K562 (cell line): ENCODE results near the gene LTK. TPM values are rescaled to one million over a fixed set of nuclear protein-coding genes. Genes with fewer than 3 reads are reported as not detected.
A peak's percentile ranks its signal among the peaks of the same experiment; 100 is the strongest.

Source experiments
- ATAC-seq: fragments of 200-7000 bp; cut with Tn5 transposase; 3 replicates; pipeline ENCODE4 v1.9.1; 2020; ENCODE audit warnings: moderate library complexity
- BruUV-seq: library from RNA; stranded (reverse); fragments of 400-500 nt; replicated peaks from 2 replicates; lab custom pipeline; 2021; lab: Mats Ljungman, UMichigan
- CTCF ChIA-PET: fragments of 300-600 bp; formaldehyde crosslinking; extraction: SDS; loops from one replicate; lab custom pipeline; 2021; ENCODE audit warnings: low intra/inter-chr PET ratio; lab: Yijun Ruan, JAX
- POLR2A ChIA-PET: fragments of 300-600, 350-650 bp; sonication (Branson Sonifier 250); formaldehyde crosslinking; extraction: SDS; loops from one replicate; lab custom pipeline; 2021; ENCODE audit warnings: antibody characterized with exemption, inconsistent platforms; lab: Yijun Ruan, JAX
- DNase-seq, 4 experiments: peaks; one replicate each; pipeline versions ENCODE4 v3.0.0 to v3.0.0-alpha.2; 2011 to 2018; ENCODE audit warnings: low spot score in 3 of 4, mixed read lengths in 3 of 4; ENCODE audit errors: extremely low read depth in 1 of 4
- FAIRE-seq: peaks from 2 replicates; lab custom pipeline; 2011; peaks lifted over from hg19 to GRCh38; lab: Jason Lieb, UNC
- H2AFZ ChIP-seq: 2 replicates; pipeline ENCODE4 v1.6.0; 2011; ENCODE audit warnings: low read depth, low read length, control low read depth, inconsistent platforms
- H3K27ac ChIP-seq: fragments of 200-600 bp; 3 replicates; pipeline ENCODE4 v1.8.0; 2011; ENCODE audit warnings: low read depth, mild to moderate bottlenecking, control low read depth, inconsistent platforms, low read length, moderate library complexity, mixed read lengths; ENCODE audit errors: extremely low read depth
- H3K27me3 ChIP-seq, 2 experiments: fragments of 300-600 bp in 1 of 2; 2 replicates in 1 of 2; 3 replicates in 1 of 2; pipeline versions ENCODE4 v1.6.0 to v1.8.0; 2011; ENCODE audit warnings: inconsistent platforms in 2 of 2, low read length in 2 of 2, mild to moderate bottlenecking in 1 of 2, mixed read lengths in 1 of 2, moderate library complexity in 1 of 2; ENCODE audit not compliant: control insufficient read depth in 2 of 2, insufficient read depth in 2 of 2
- H3K36me3 ChIP-seq: fragments of 300-600 bp; 3 replicates; pipeline ENCODE4 v1.8.0; 2011; ENCODE audit warnings: mild to moderate bottlenecking, low read length, inconsistent platforms; ENCODE audit not compliant: control insufficient read depth, insufficient read depth
- H3K4me1 ChIP-seq, 2 experiments: fragments of 200-600 bp in 1 of 2; replicated peaks in 1 of 2; 2 replicates in 1 of 2; 3 replicates in 1 of 2; pipeline versions ENCODE4 v1.5.1 to v1.8.0; 2011; ENCODE audit warnings: inconsistent platforms in 2 of 2, low read length in 2 of 2, mild to moderate bottlenecking in 1 of 2, mixed read lengths in 1 of 2, moderate library complexity in 1 of 2; ENCODE audit not compliant: control insufficient read depth in 2 of 2, insufficient read depth in 2 of 2
- H3K4me2 ChIP-seq: 2 replicates; pipeline ENCODE4 v1.6.1; 2011; ENCODE audit warnings: low read length, control low read depth, inconsistent platforms, mixed read lengths; ENCODE audit not compliant: insufficient read depth
- H3K4me3 ChIP-seq: fragments of 200-600 bp; sonication (generic), shearing (Covaris generic); 2 replicates; pipeline ENCODE4 v1.5.1; 2016; ENCODE audit warnings: control low read depth, inconsistent platforms
- H3K79me2 ChIP-seq: fragments of 200-600 bp; 3 replicates; pipeline ENCODE4 v1.8.0; 2011; ENCODE audit warnings: low read length, inconsistent platforms; ENCODE audit not compliant: control insufficient read depth, insufficient read depth
- H3K9ac ChIP-seq, 2 experiments: 2 replicates each; pipeline versions ENCODE4 v1.6.0 to v1.6.1; 2011; ENCODE audit warnings: low read depth in 2 of 2, low read length in 2 of 2, control low read depth in 1 of 2, inconsistent platforms in 1 of 2, mild to moderate bottlenecking in 1 of 2, mixed read lengths in 1 of 2; ENCODE audit not compliant: insufficient read depth in 1 of 2
- H3K9me1 ChIP-seq: one replicate; pipeline ENCODE4 v1.6.0; 2011; ENCODE audit warnings: inconsistent platforms, mild to moderate bottlenecking, low read length, moderate library complexity; ENCODE audit not compliant: control insufficient read depth, insufficient read depth
- H3K9me3 ChIP-seq: replicated peaks from 2 replicates; pipeline ENCODE4 v1.5.1; 2011; ENCODE audit warnings: low read depth, low read length, inconsistent platforms; ENCODE audit not compliant: control insufficient read depth, insufficient read depth
- H4K20me1 ChIP-seq: replicated peaks from 2 replicates; pipeline ENCODE4 v1.6.1; 2011; ENCODE audit warnings: low read length, inconsistent platforms, mixed read lengths; ENCODE audit not compliant: control insufficient read depth, insufficient read depth
- BACH1 ChIP-seq: fragments of 200-800 bp; sonication (Bioruptor generic); IDR thresholded peaks from 2 replicates; pipeline ENCODE4 v1.6.1; 2016; ENCODE audit warnings: missing genetic modification characterization, missing compliant biosample characterization
- CHD2 ChIP-seq: IDR thresholded peaks from 2 replicates; pipeline ENCODE4 v1.6.1; 2011; ENCODE audit warnings: low read depth, low read length
- FOS ChIP-seq: IDR thresholded peaks from 3 replicates; pipeline ENCODE4 v1.6.1; 2011; ENCODE audit not compliant: insufficient read length; ENCODE audit errors: extremely low read depth
- HMGN3 ChIP-seq: IDR thresholded peaks from 2 replicates; pipeline ENCODE4 v1.6.1; 2011; ENCODE audit warnings: borderline replicate concordance, low read depth, mild to moderate bottlenecking, mixed read lengths, low read length; ENCODE audit not compliant: insufficient read length; ENCODE audit errors: extremely low read depth
- NR1H2 ChIP-seq: sonication (generic); formaldehyde crosslinking; IDR thresholded peaks from 2 replicates; pipeline ENCODE4 v1.4.0; 2020; ENCODE audit warnings: mild to moderate bottlenecking, missing genetic modification reagents
- PCBP2 ChIP-seq: fragments of 200-400 bp; formaldehyde crosslinking; IDR thresholded peaks from 2 replicates; pipeline ENCODE4 v1.6.1; 2018; ENCODE audit warnings: low read length, low read depth, mild to moderate bottlenecking, moderate library complexity; ENCODE audit not compliant: poor library complexity, severe bottlenecking
- SREBF2 ChIP-seq: sonication (generic); formaldehyde crosslinking; IDR thresholded peaks from 2 replicates; pipeline ENCODE4 v1.4.0; 2020; ENCODE audit warnings: mild to moderate bottlenecking, missing genetic modification reagents
- TEAD4 ChIP-seq, 2 experiments: sonication (generic) in 1 of 2; formaldehyde crosslinking in 1 of 2; IDR thresholded peaks; 2 replicates each; pipeline versions ENCODE4 v1.6.1 to v1.8.0; 2012 to 2022; ENCODE audit warnings: borderline replicate concordance in 1 of 2, inconsistent platforms in 1 of 2, low read length in 1 of 2, mild to moderate bottlenecking in 1 of 2, missing genetic modification reagents in 1 of 2
- ZBTB9 ChIP-seq: fragments of 450-650 bp; formaldehyde crosslinking; IDR thresholded peaks from 2 replicates; pipeline ENCODE4 v1.4.0; 2020; ENCODE audit warnings: mild to moderate bottlenecking, moderate library complexity
- WGBS: fragments of 100-300 bp; shearing (Covaris generic); methylation state at CpG from one replicate; pipeline ENCODE4 v1.1.6; 2016; ENCODE audit warnings: low coverage, mixed read lengths; ENCODE audit not compliant: insufficient coverage; ENCODE audit errors: missing lambda C conversion rate; 5-methylcytosine and 5-hydroxymethylcytosine counted together
- in situ Hi-C: fragments of 300-500 bp; cut with MboI; formaldehyde crosslinking; loops from 4 replicates; pipeline ENCODE4 v1.15.0; 2018; ENCODE audit warnings: inconsistent platforms, mixed read lengths
- intact Hi-C: fragments of 100-400 bp; cut with micrococcal nuclease; formaldehyde crosslinking; loops from 2 replicates; pipeline ENCODE4 v1.14.2; 2022
- polyA plus RNA-seq, 8 experiments: library from polyadenylated mRNA; depleted of rRNA in 4 of 8; stranded (reverse) in 5 of 8; unstranded in 3 of 8; fragments of >200 nt; fragmentation: Nextera tagmentation in 2 of 8; fragmentation: Illumina TruSeq in 1 of 8; extraction: Ambion mirVana in 2 of 8; extraction: Trizol in 1 of 8; gene quantifications; 2 replicates each; pipeline versions ENCODE4 v1.2.1 to v1.2.3, GENCODE V29; 2011 to 2014; ENCODE audit warnings: inconsistent platforms in 1 of 8, missing spikeins in 1 of 8
- total RNA-seq, 7 experiments: library from RNA; depleted of rRNA in 6 of 7; stranded (reverse); fragments of >200 nt in 6 of 7; fragmentation: Illumina TruSeq in 2 of 7; extraction: Trizol in 2 of 7; gene quantifications; 2 replicates each; pipeline versions ENCODE4 v1.2.1 to v1.2.3, GENCODE V29; 2011 to 2021; ENCODE audit warnings: low replicate concordance in 1 of 7
- TF ChIP-seq, protein P1 (sequence below), 2 experiments: fragments of 450-650 bp in 1 of 2; IDR thresholded peaks; 2 replicates each; pipeline ENCODE4 v1.6.1; 2011 to 2017; ENCODE audit warnings: low read depth in 2 of 2, antibody characterized with exemption in 1 of 2, borderline replicate concordance in 1 of 2, low read length in 1 of 2, mild to moderate bottlenecking in 1 of 2, mixed read lengths in 1 of 2; ENCODE audit not compliant: control insufficient read depth in 1 of 2
- TF ChIP-seq, protein P2 (sequence below): sonication (generic); formaldehyde crosslinking; IDR thresholded peaks from 2 replicates; pipeline ENCODE4 v1.9.0; 2022; ENCODE audit warnings: mild to moderate bottlenecking, missing genetic modification reagents

LTK gene
- total and polyA plus RNA-seq, 9 of the 15 experiments (the other 6 are each of a cell fraction or from before 2014, with no cell fraction given), result 0.25 to 4.4 (median 1.8) TPM

GRCh38 chr15:41493902-41494189 is 19.8 kb downstream of the LTK start (continued):
- TF ChIP-seq, protein P1, sequence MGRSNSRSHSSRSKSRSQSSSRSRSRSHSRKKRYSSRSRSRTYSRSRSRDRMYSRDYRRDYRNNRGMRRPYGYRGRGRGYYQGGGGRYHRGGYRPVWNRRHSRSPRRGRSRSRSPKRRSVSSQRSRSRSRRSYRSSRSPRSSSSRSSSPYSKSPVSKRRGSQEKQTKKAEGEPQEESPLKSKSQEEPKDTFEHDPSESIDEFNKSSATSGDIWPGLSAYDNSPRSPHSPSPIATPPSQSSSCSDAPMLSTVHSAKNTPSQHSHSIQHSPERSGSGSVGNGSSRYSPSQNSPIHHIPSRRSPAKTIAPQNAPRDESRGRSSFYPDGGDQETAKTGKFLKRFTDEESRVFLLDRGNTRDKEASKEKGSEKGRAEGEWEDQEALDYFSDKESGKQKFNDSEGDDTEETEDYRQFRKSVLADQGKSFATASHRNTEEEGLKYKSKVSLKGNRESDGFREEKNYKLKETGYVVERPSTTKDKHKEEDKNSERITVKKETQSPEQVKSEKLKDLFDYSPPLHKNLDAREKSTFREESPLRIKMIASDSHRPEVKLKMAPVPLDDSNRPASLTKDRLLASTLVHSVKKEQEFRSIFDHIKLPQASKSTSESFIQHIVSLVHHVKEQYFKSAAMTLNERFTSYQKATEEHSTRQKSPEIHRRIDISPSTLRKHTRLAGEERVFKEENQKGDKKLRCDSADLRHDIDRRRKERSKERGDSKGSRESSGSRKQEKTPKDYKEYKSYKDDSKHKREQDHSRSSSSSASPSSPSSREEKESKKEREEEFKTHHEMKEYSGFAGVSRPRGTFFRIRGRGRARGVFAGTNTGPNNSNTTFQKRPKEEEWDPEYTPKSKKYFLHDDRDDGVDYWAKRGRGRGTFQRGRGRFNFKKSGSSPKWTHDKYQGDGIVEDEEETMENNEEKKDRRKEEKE (IDR thresholded peaks at IDR 0.05; ENCODE audit: borderline replicate concordance in 1 of 2, control insufficient read depth in 1 of 2, low read depth in 2 of 2, low read length in 1 of 2), result no peak
- TF ChIP-seq SREBF2, result no peak
- no peak for TF ChIP-seq BACH1 (tag)
- TF ChIP-seq, all 486 proteins: peak for 7

GRCh38 chr15:41493205-41493901 is 20.3 kb downstream of the LTK start, which contains the start of gene ITPKA:
TSS of gene ITPKA (plus strand) at chr15:41493874. CDS start at chr15:41493928, 54 bp downstream.
- CTCF ChIA-PET, result no interaction called here
- BruUV-seq, result TSS peak; percentile 71
- no peak for FAIRE-seq
- in situ Hi-C loops (no loop called here), intact Hi-C loops (loop anchor here (5.0 kb wide), 1 partner anchor 479 kb away; the partner anchor contains the start of gene EHD4)
- peak; percentile 72 for ATAC-seq
- POLR2A ChIA-PET, result interaction anchor here (0.5 to 1.7 kb wide), 10 partner anchors 9 to 1911 kb away, joined by 3 to 14 read pairs (median 4); partner anchors contain the start of gene NUSAP1
- Histone ChIP-seq H3K27me3 (no peaks in the 10 kb centered on the region), H3K4me1 (peaks cover 24 to 42% of the 10 kb centered on the region in 2 experiments), H3K27ac (peak within 1 kb of the TSS; percentile 80), H3K9ac (peak within 1 kb of the TSS; percentile 81 to 94), H3K79me2 (peaks cover 33% of the 10 kb centered on the region), H3K9me3 (no peaks in the 10 kb centered on the region), H3K4me2 (peak within 1 kb of the TSS; percentile 90), H2AFZ (peak within 1 kb of the TSS; percentile 82), H3K4me3 (peak within 1 kb of the TSS; percentile 60), H3K9me1 (no peaks in the 10 kb centered on the region), H3K36me3 (0 out of 3 replicates have a peak, but pooled peaks cover 6% of the 10 kb centered on the region), H4K20me1 (no peaks in the 10 kb centered on the region)
- WGBS, result under 1% methylated on average over 39 of the region's 60 CpGs
- peak; percentile 88 to 91 (median 90) for DNase-seq
- TF ChIP-seq CHD2 (no peak; the same call in 1 of the 2 replicates), FOS (no peak), PCBP2 (no peak), HMGN3 (no peak), NR1H2 (CRISPR knock-in tag) (no peak), ZBTB9 (CRISPR knock-in tag) (no peak), TEAD4 (IDR thresholded peaks at IDR 0.05; ENCODE audit: low read length) (no peak; the same call in 1 of the 2 replicates), TEAD4 (CRISPR knock-in tag; IDR thresholded peaks at IDR 0.05; ENCODE audit: borderline replicate concordance) (no peak)
- TF ChIP-seq, protein P2, sequence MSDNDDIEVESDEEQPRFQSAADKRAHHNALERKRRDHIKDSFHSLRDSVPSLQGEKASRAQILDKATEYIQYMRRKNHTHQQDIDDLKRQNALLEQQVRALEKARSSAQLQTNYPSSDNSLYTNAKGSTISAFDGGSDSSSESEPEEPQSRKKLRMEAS (CRISPR knock-in tag), result no peak; the same call in 1 of the 2 replicates
